HG02798 (cell line): Measurements from ENCODE around the gene FHOD1.

ENCODE experiments used
- ATAC-seq: cut with Tn5 transposase; IDR thresholded peaks from one replicate; pipeline ENCODE4 v1.9.1; 2021; ENCODE audit warnings: mild to moderate bottlenecking; ENCODE audit not compliant: unreplicated experiment, poor library complexity

The FHOD1 gene

GRCh38 chr16:67211674-67212073 lies 35.6 kb downstream of the FHOD1 start:
- no peak for ATAC-seq

GRCh38 chr16:67210069-67210937 lies 37.0 kb downstream of the FHOD1 start:
- no peak for ATAC-seq

- no peak for ATAC-seq
These were observed 37.7 kb downstream of the FHOD1 start for GRCh38 chr16:67209565-67209964.

- ATAC-seq, result no peak
These were observed 39.0 kb downstream of the FHOD1 start for GRCh38 chr16:67208154-67208896.

- ATAC-seq, result no peak
These were observed 39.8 kb downstream of the FHOD1 start for GRCh38 chr16:67207249-67208091.

GRCh38 chr16:67206838-67207248 lies 40.4 kb downstream of the FHOD1 start:
- no peak for ATAC-seq

GRCh38 chr16:67206129-67206837 lies 41.0 kb downstream of the FHOD1 start:
- no peak for ATAC-seq

- ATAC-seq, result no peak
These were observed 43.2 kb downstream of the FHOD1 start for GRCh38 chr16:67204076-67204475.

- no peak for ATAC-seq
These were observed 44.3 kb downstream of the FHOD1 start for GRCh38 chr16:67202956-67203493.

- no peak for ATAC-seq
These were observed 44.9 kb downstream of the FHOD1 start for GRCh38 chr16:67202426-67202825.

GRCh38 chr16:67201411-67202345 lies 45.6 kb downstream of the FHOD1 start:
- ATAC-seq, result no peak

- no peak for ATAC-seq
These were observed 46.8 kb downstream of the FHOD1 start for GRCh38 chr16:67200491-67200890.

GRCh38 chr16:67199808-67200198 lies 47.5 kb downstream of the FHOD1 start:
- ATAC-seq, result no peak

- ATAC-seq, result no peak
These were observed 48.1 kb downstream of the FHOD1 start, which contains the start of gene ELMO3 for GRCh38 chr16:67199011-67199807. Gene ELMO3 (plus strand): TSS chr16:67199131. CDS start chr16:67199327, 196 bp downstream.

- no peak for ATAC-seq
These were observed 49.0 kb downstream of the FHOD1 start for GRCh38 chr16:67198238-67198734.

- ATAC-seq, result no peak
These were observed 49.6 kb downstream of the FHOD1 start for GRCh38 chr16:67197704-67198103.

GRCh38 chr16:67196881-67197280 lies 50.4 kb downstream of the FHOD1 start:
- ATAC-seq, result no peak

- no peak for ATAC-seq
These were observed 51.6 kb downstream of the FHOD1 start for GRCh38 chr16:67195676-67196075.
